ENCODE measurements around the gene SAMD4B. TPM values are rescaled to one million over a fixed set of nuclear protein-coding genes. Genes with fewer than 3 reads are reported as not detected.
"Not testable (repeated sequence)": the region's sequence is repeated elsewhere in the genome, so short reads cannot be mapped to it uniquely, and the experiment has no call there.

The SAMD4B gene
- 106 TPM for total RNA-seq

- DNase-seq (ENCODE audit: low spot score), result peak; percentile 99
Observed at GRCh38 chr19:39341719-39342604, at the start of gene SAMD4B. TSS of gene SAMD4B (plus strand) at chr19:39342421. CDS start at chr19:39356894, 14,473 bp downstream.

GRCh38 chr19:39293394-39293793, 48.8 kb upstream of the SAMD4B start:
- DNase-seq (ENCODE audit: low spot score), result no peak

GRCh38 chr19:39296055-39296645, 46.1 kb upstream of the SAMD4B start, which contains the start of gene IFNL1:
TSS of gene IFNL1 (plus strand) at chr19:39296407. CDS start at chr19:39296422, 15 bp downstream.
- DNase-seq (ENCODE audit: low spot score), result no peak

- DNase-seq (ENCODE audit: low spot score), result no peak
Observed at GRCh38 chr19:39296906-39297305, 45.3 kb upstream of the SAMD4B start.

GRCh38 chr19:39297931-39298634, 44.1 kb upstream of the SAMD4B start:
- peak; percentile 40 for DNase-seq (ENCODE audit: low spot score)

- DNase-seq (ENCODE audit: low spot score), result no peak
Observed at GRCh38 chr19:39299404-39299803, 42.8 kb upstream of the SAMD4B start.

GRCh38 chr19:39299832-39300231, 42.4 kb upstream of the SAMD4B start:
- DNase-seq (ENCODE audit: low spot score), result no peak

GRCh38 chr19:39301021-39301420, 41.2 kb upstream of the SAMD4B start:
- DNase-seq (ENCODE audit: low spot score), result no peak

GRCh38 chr19:39301562-39301961, 40.7 kb upstream of the SAMD4B start:
- no peak for DNase-seq (ENCODE audit: low spot score)

GRCh38 chr19:39303373-39304184, 38.6 kb upstream of the SAMD4B start:
- DNase-seq (ENCODE audit: low spot score), result no peak

GRCh38 chr19:39304185-39304513, 38.1 kb upstream of the SAMD4B start:
- DNase-seq (ENCODE audit: low spot score), result no peak

GRCh38 chr19:39304701-39305571, 37.3 kb upstream of the SAMD4B start:
- no peak for DNase-seq (ENCODE audit: low spot score)

GRCh38 chr19:39306075-39306474, 36.1 kb upstream of the SAMD4B start:
- no peak for DNase-seq (ENCODE audit: low spot score)

GRCh38 chr19:39307046-39307821, 35.0 kb upstream of the SAMD4B start:
- peak; percentile 46 for DNase-seq (ENCODE audit: low spot score)

GRCh38 chr19:39307822-39308530, 34.2 kb upstream of the SAMD4B start:
- no peak for DNase-seq (ENCODE audit: low spot score)

GRCh38 chr19:39308531-39309304, 33.5 kb upstream of the SAMD4B start:
- no peak for DNase-seq (ENCODE audit: low spot score)

GRCh38 chr19:39309305-39309670, 32.9 kb upstream of the SAMD4B start:
- DNase-seq (ENCODE audit: low spot score), result not testable (repeated sequence)

GRCh38 chr19:39310558-39311311, 31.5 kb upstream of the SAMD4B start:
- DNase-seq (ENCODE audit: low spot score), result no peak

Measured in mucosa of gallbladder (tissue), 1 donor.